Endothelial cell of umbilical vein (primary cell): ENCODE data around the gene AHCY.
"Not testable (repeated sequence)": the region's sequence is repeated elsewhere in the genome, so short reads cannot be mapped to it uniquely, and the experiment has no call there.

Source experiments
- GATA2 ChIP-seq: IDR thresholded peaks from 2 replicates; pipeline ENCODE4 v1.7.0; 2011; ENCODE audit warnings: low read depth, mild to moderate bottlenecking, moderate library complexity, mixed read lengths, low read length; ENCODE audit not compliant: insufficient read length, insufficient read depth
- POLR2A ChIP-seq: IDR thresholded peaks from 2 replicates; pipeline ENCODE4 v1.6.1; 2012; ENCODE audit warnings: low read depth, mild to moderate bottlenecking, control low read depth, low read length
- POLR2AphosphoS5 ChIP-seq: IDR thresholded peaks from 2 replicates; pipeline ENCODE4 v1.6.1; 2012; ENCODE audit warnings: low read depth, mild to moderate bottlenecking, control low read depth, low read length, moderate library complexity; ENCODE audit not compliant: insufficient read depth
- TF ChIP-seq, protein P1 (sequence below), 2 donors: IDR thresholded peaks; 1 replicate in 1 of 2; 2 replicates in 1 of 2; pipeline ENCODE4 v1.5.1; 2011; ENCODE audit warnings: low read length in 2 of 2, mild to moderate bottlenecking in 2 of 2, moderate library complexity in 2 of 2, control low read depth in 1 of 2, inconsistent platforms in 1 of 2, low read depth in 1 of 2; ENCODE audit not compliant: insufficient read depth in 1 of 2; ENCODE audit errors: extremely low read depth in 1 of 2

DNA sequence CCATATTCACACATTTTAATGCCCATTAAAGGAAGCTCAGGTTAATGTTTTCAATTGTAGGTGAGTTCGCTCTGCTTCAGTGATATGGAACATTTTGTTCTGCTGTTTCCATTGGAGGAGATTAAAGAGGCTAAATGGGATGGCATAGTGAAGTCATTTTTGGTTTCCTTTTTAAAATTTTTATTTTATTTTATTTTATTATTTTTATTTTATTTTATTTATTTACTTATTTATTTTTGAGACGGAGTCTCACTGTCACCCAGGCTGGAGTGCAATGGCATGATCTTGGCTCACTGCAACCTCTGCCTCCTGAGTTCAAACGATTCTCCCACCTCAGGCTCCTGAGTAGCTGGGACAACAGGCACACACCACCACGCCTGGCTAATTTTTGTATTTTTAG lies 61.1 kb downstream of the AHCY start:
- not testable (repeated sequence) for TF ChIP-seq POLR2A, POLR2AphosphoS5, GATA2
- TF ChIP-seq, protein P1, sequence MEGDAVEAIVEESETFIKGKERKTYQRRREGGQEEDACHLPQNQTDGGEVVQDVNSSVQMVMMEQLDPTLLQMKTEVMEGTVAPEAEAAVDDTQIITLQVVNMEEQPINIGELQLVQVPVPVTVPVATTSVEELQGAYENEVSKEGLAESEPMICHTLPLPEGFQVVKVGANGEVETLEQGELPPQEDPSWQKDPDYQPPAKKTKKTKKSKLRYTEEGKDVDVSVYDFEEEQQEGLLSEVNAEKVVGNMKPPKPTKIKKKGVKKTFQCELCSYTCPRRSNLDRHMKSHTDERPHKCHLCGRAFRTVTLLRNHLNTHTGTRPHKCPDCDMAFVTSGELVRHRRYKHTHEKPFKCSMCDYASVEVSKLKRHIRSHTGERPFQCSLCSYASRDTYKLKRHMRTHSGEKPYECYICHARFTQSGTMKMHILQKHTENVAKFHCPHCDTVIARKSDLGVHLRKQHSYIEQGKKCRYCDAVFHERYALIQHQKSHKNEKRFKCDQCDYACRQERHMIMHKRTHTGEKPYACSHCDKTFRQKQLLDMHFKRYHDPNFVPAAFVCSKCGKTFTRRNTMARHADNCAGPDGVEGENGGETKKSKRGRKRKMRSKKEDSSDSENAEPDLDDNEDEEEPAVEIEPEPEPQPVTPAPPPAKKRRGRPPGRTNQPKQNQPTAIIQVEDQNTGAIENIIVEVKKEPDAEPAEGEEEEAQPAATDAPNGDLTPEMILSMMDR (IDR thresholded peaks at IDR 0.05; ENCODE audit: extremely low read depth in 1 of 2, insufficient read depth in 1 of 2, low read depth in 1 of 2, low read length in 2 of 2): not testable (repeated sequence)
